Endothelial cell of umbilical vein (primary cell): ENCODE results near the gene ADAM19. TPM values are rescaled to one million over a fixed set of nuclear protein-coding genes. Genes with fewer than 3 reads are reported as not detected.

Source experiments
- BruUV-seq: library from RNA; stranded (reverse); fragments of 400-500 nt; replicated peaks from 2 replicates; lab custom pipeline; 2021; lab: Mats Ljungman, UMichigan
- CTCF ChIA-PET: fragments of 300-600, 350-600 bp; sonication (Branson Sonifier 250); formaldehyde crosslinking; loops from one replicate; lab custom pipeline; 2021; ENCODE audit warnings: antibody characterized with exemption, inconsistent platforms; lab: Charles Lee
- POLR2A ChIA-PET: fragments of 300-600, 350-600 bp; sonication (Branson Sonifier 250); formaldehyde crosslinking; loops from one replicate; lab custom pipeline; 2021; ENCODE audit warnings: antibody characterized with exemption, inconsistent platforms; lab: Charles Lee
- DNase-seq: peaks from one replicate; pipeline ENCODE4 v3.0.0-alpha.2; 2011; ENCODE audit warnings: low read depth, low spot score
- FAIRE-seq: peaks from 2 replicates; lab custom pipeline; 2011; peaks lifted over from hg19 to GRCh38; lab: Jason Lieb, UNC
- H2AFZ ChIP-seq: 2 replicates; pipeline ENCODE4 v1.6.0; 2012; ENCODE audit warnings: low read depth, low read length, control low read depth, inconsistent platforms
- H3K27ac ChIP-seq: 2 replicates; pipeline ENCODE4 v1.5.1; 2011; ENCODE audit warnings: low read depth, mild to moderate bottlenecking, control low read depth, low read length, moderate library complexity; ENCODE audit not compliant: insufficient read depth
- H3K27me3 ChIP-seq, 2 experiments: 2 replicates each; pipeline versions ENCODE4 v1.6.0 to v1.6.1; 2011; ENCODE audit warnings: low read length in 2 of 2, mixed read lengths in 1 of 2; ENCODE audit not compliant: control insufficient read depth in 2 of 2, insufficient read depth in 2 of 2
- H3K36me3 ChIP-seq, 2 experiments: 2 replicates in 1 of 2; 3 replicates in 1 of 2; pipeline ENCODE4 v1.5.1; 2011; ENCODE audit warnings: low read length in 2 of 2, mild to moderate bottlenecking in 1 of 2, moderate library complexity in 1 of 2; ENCODE audit not compliant: control insufficient read depth in 2 of 2, insufficient read depth in 2 of 2; ENCODE audit errors: extremely low read depth in 1 of 2
- H3K4me1 ChIP-seq: 3 replicates; pipeline ENCODE4 v1.5.1; 2011; ENCODE audit warnings: mild to moderate bottlenecking, low read length; ENCODE audit not compliant: control insufficient read depth, insufficient read depth; ENCODE audit errors: extremely low read depth
- H3K4me2 ChIP-seq: 2 replicates; pipeline ENCODE4 v1.6.1; 2011; ENCODE audit warnings: low read length, control low read depth, mixed read lengths; ENCODE audit not compliant: insufficient read depth
- H3K4me3 ChIP-seq, 3 experiments: fragments of 200-600 bp in 1 of 3; sonication (generic), shearing (Covaris generic) in 1 of 3; replicated peaks in 1 of 3; 2 replicates each; pipeline ENCODE4 v1.5.1; 2011 to 2016; ENCODE audit warnings: control low read depth in 3 of 3, low read length in 3 of 3, mild to moderate bottlenecking in 2 of 3, inconsistent platforms in 1 of 3, low read depth in 1 of 3, moderate library complexity in 1 of 3; ENCODE audit not compliant: insufficient read depth in 1 of 3
- H3K79me2 ChIP-seq: 2 replicates; pipeline ENCODE4 v1.6.0; 2012; ENCODE audit warnings: low read length, inconsistent platforms; ENCODE audit not compliant: control insufficient read depth, insufficient read depth
- H3K9ac ChIP-seq: replicated peaks from 2 replicates; pipeline ENCODE3; 2011; ENCODE audit warnings: low read length, control low read depth; ENCODE audit not compliant: insufficient read depth; ENCODE audit errors: extremely low read depth
- H3K9me1 ChIP-seq: replicated peaks from 3 replicates; pipeline ENCODE4 v1.6.0; 2011; ENCODE audit warnings: mild to moderate bottlenecking, low read length; ENCODE audit not compliant: control insufficient read depth, insufficient read depth; ENCODE audit errors: extremely low read depth
- H3K9me3 ChIP-seq: replicated peaks from 2 replicates; pipeline ENCODE4 v1.5.1; 2012; ENCODE audit warnings: low read length, inconsistent platforms; ENCODE audit not compliant: control insufficient read depth, insufficient read depth
- H4K20me1 ChIP-seq: replicated peaks from 2 replicates; pipeline ENCODE3; 2011; ENCODE audit warnings: mild to moderate bottlenecking, low read length; ENCODE audit not compliant: control insufficient read depth, insufficient read depth; ENCODE audit errors: extremely low read depth
- CTCF ChIP-seq, 2 donors: IDR thresholded peaks; 1 replicate in 1 of 2; 2 replicates in 1 of 2; pipeline ENCODE4 v1.5.1; 2011; ENCODE audit warnings: low read length in 2 of 2, mild to moderate bottlenecking in 2 of 2, moderate library complexity in 2 of 2, control low read depth in 1 of 2, inconsistent platforms in 1 of 2, low read depth in 1 of 2; ENCODE audit not compliant: insufficient read depth in 1 of 2; ENCODE audit errors: extremely low read depth in 1 of 2
- EZH2 ChIP-seq: IDR thresholded peaks from 2 replicates; pipeline ENCODE4 v1.6.1; 2012; ENCODE audit warnings: borderline replicate concordance, low read depth, mild to moderate bottlenecking, moderate library complexity, low read length, inconsistent platforms; ENCODE audit not compliant: severe bottlenecking
- FOS ChIP-seq: IDR thresholded peaks from 2 replicates; pipeline ENCODE4 v1.6.1; 2011; ENCODE audit warnings: mild to moderate bottlenecking, low read length, moderate library complexity, borderline replicate concordance; ENCODE audit not compliant: insufficient read depth
- GATA2 ChIP-seq: IDR thresholded peaks from 2 replicates; pipeline ENCODE4 v1.7.0; 2011; ENCODE audit warnings: low read depth, mild to moderate bottlenecking, moderate library complexity, mixed read lengths, low read length; ENCODE audit not compliant: insufficient read length, insufficient read depth
- MAX ChIP-seq: IDR thresholded peaks from 2 replicates; pipeline ENCODE4 v1.6.1; 2011; ENCODE audit not compliant: insufficient read depth, insufficient read length
- MYC ChIP-seq: IDR thresholded peaks from one replicate; pipeline ENCODE4 v1.6.1; 2011; ENCODE audit warnings: mild to moderate bottlenecking, low read depth, low read length
- POLR2AphosphoS5 ChIP-seq: IDR thresholded peaks from 2 replicates; pipeline ENCODE4 v1.6.1; 2012; ENCODE audit warnings: low read depth, mild to moderate bottlenecking, control low read depth, low read length, moderate library complexity; ENCODE audit not compliant: insufficient read depth
- dilution Hi-C: fragments of 300-500 bp; cut with MboI; formaldehyde crosslinking; loops from one replicate; pipeline ENCODE4 v1.15.0; 2019; ENCODE audit warnings: low sequenced_read_pairs; ENCODE audit not compliant: extremely low pct_ligation_motif_present
- intact Hi-C: fragments of 100-400 bp; cut with micrococcal nuclease; formaldehyde crosslinking; loops from one replicate; pipeline ENCODE4 v1.10.0; 2022
- polyA plus RNA-seq, 4 experiments: library from polyadenylated mRNA; depleted of rRNA in 3 of 4; stranded (reverse) in 3 of 4; unstranded in 1 of 4; fragments of >200 nt; gene quantifications; 2 replicates each; pipeline versions ENCODE4 v1.2.1 to v1.2.3, GENCODE V29; 2011 to 2012; ENCODE audit warnings: missing spikeins in 1 of 4
- total RNA-seq: library from RNA; stranded (reverse); gene quantifications from 2 replicates; pipeline ENCODE4 v1.2.3, GENCODE V29; 2021

The ADAM19 gene
- total and polyA plus RNA-seq, 2 donors (not counting 3 experiments of a cell fraction or from before 2014, with no cell fraction given), result 10.0 to 22.6 TPM

- Histone ChIP-seq H3K4me2 (no peak overlapping the region), H3K4me3 (no peak overlapping the region), H3K36me3 (peaks cover 0 to 3% of the 10 kb centered on the region in 2 experiments), H3K79me2 (no peaks in the 10 kb centered on the region), H3K4me1 (peaks cover 42% of the 10 kb centered on the region), H3K9ac (no peak overlapping the region), H4K20me1 (no peaks in the 10 kb centered on the region), H2AFZ (no peak overlapping the region), H3K27ac (no peak overlapping the region), H3K27me3 (no peaks in the 10 kb centered on the region), H3K9me3 (no peaks in the 10 kb centered on the region), H3K9me1 (no peaks in the 10 kb centered on the region)
- DNase-seq, result no peak
- no peak for FAIRE-seq
- CTCF ChIA-PET, result interaction anchor here (1.2 to 1.3 kb wide), 2 partner anchors 38 to 77 kb away, joined by 3 to 4 read pairs; no protein-coding TSS in a partner anchor
- dilution Hi-C loops (no loop called here), intact Hi-C loops (no loop called here)
- POLR2A ChIA-PET, result no interaction called here
- no peak for TF ChIP-seq CTCF (IDR thresholded peaks at IDR 0.05; ENCODE audit: extremely low read depth in 1 of 2, insufficient read depth in 1 of 2, low read depth in 1 of 2, low read length in 2 of 2)
- TF ChIP-seq EZH2, result no peak
- no peak for TF ChIP-seq MAX
- no TSS peak for BruUV-seq
Measured at GRCh38 chr5:157509587-157509986, 66.0 kb downstream of the ADAM19 start.

- no peaks in the 10 kb centered on the region for H3K9me1 ChIP-seq
- H3K36me3 ChIP-seq, result peaks cover 0 to 3% of the 10 kb centered on the region in 2 experiments
- no peak overlapping the region for H3K4me2 ChIP-seq
- BruUV-seq, result no TSS peak
- FAIRE-seq (no peak), DNase-seq (no peak)
- H3K27me3 ChIP-seq, result no peaks in the 10 kb centered on the region
- peaks cover 42% of the 10 kb centered on the region for H3K4me1 ChIP-seq
- H3K27ac ChIP-seq, result no peak overlapping the region
- intact Hi-C loops, result no loop called here
- no peak overlapping the region for H3K9ac ChIP-seq
- POLR2A ChIA-PET, result no interaction called here
- H3K79me2 ChIP-seq, result no peaks in the 10 kb centered on the region
- H2AFZ ChIP-seq, result no peak overlapping the region
- TF ChIP-seq EZH2, result no peak
- TF ChIP-seq MAX, result no peak
- TF ChIP-seq FOS, result no peak
- TF ChIP-seq POLR2AphosphoS5, result no peak
- no peak for TF ChIP-seq GATA2
- no peak for TF ChIP-seq MYC
- no peaks in the 10 kb centered on the region for H3K9me3 ChIP-seq
- H4K20me1 ChIP-seq, result no peaks in the 10 kb centered on the region
- no peak overlapping the region for H3K4me3 ChIP-seq
- CTCF ChIA-PET, result interaction anchor here (1.2 to 1.3 kb wide), 2 partner anchors 37 to 77 kb away, joined by 3 to 4 read pairs; no protein-coding TSS in a partner anchor
- dilution Hi-C loops, result no loop called here
Measured at GRCh38 chr5:157509093-157509492, 66.5 kb downstream of the ADAM19 start.
